ENCODE data around the gene LRRC10B.

Gene LRRC10B

DNA sequence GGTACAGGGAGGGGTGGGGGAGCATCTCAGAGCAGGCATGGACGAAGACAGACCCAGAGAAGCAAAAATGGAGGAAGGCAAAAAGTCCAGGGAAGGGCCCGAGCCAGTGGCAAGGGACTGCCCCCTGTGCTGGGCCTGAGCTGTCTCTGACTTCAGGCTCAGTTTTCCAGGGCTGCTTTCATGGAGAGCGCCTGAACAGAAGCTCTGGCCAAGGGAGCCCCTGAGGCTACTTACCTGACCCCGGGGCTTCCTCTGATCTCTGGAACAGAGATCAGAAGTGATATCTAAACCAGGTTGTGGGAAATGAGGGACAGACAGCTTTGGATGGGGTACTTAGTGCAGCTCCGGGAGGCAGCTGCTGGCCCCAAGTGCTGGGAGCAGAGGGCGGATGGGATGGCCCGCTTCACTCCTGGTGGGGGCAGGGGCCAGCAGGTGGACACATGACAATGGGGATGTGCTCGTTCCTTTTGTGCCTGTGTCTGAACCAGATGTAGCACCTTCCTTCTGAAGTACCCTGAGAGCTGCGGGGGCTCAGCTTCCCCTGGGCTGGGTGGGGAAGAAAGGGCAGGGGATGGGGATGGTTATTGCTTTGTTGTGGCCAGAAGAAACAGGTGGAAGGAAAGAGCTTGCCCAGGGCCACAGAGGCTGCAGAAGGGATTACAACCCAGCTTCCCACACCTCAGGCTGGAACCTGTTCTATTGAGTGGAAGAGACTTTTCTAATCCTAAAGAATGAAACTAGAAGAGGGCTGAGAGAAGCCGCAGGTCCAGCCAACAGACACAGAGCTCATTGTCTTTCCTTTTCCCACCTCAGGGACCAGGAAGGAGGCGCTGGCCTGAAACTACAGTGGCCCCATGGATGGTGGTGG lies 5.7 kb downstream of the LRRC10B start:
- TF ChIP-seq, protein P1, sequence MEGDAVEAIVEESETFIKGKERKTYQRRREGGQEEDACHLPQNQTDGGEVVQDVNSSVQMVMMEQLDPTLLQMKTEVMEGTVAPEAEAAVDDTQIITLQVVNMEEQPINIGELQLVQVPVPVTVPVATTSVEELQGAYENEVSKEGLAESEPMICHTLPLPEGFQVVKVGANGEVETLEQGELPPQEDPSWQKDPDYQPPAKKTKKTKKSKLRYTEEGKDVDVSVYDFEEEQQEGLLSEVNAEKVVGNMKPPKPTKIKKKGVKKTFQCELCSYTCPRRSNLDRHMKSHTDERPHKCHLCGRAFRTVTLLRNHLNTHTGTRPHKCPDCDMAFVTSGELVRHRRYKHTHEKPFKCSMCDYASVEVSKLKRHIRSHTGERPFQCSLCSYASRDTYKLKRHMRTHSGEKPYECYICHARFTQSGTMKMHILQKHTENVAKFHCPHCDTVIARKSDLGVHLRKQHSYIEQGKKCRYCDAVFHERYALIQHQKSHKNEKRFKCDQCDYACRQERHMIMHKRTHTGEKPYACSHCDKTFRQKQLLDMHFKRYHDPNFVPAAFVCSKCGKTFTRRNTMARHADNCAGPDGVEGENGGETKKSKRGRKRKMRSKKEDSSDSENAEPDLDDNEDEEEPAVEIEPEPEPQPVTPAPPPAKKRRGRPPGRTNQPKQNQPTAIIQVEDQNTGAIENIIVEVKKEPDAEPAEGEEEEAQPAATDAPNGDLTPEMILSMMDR (IDR thresholded peaks at IDR 0.05; ENCODE audit: low read depth, low read length, missing control alignments): no peak
- H3K4me3 ChIP-seq (ENCODE audit: low read depth, low read length): no peak overlapping the region
- in situ Hi-C loops (cut with HindIII; ENCODE audit: low sequenced_read_pairs): loop anchor here (5.0 kb wide), 1 partner anchor 52 kb away; no protein-coding TSS in a partner anchor
- no peak for DNase-seq (ENCODE audit: low read depth)

GRCh38 chr11:61515686-61516085 lies 7.1 kb downstream of the LRRC10B start:
- no peak for DNase-seq (ENCODE audit: low read depth)
- in situ Hi-C loops (cut with HindIII; ENCODE audit: low sequenced_read_pairs): no loop called here
- TF ChIP-seq, protein P1 (IDR thresholded peaks at IDR 0.05; ENCODE audit: low read depth, low read length, missing control alignments): no peak
- H3K4me3 ChIP-seq (ENCODE audit: low read depth, low read length): no peak overlapping the region

DNA sequence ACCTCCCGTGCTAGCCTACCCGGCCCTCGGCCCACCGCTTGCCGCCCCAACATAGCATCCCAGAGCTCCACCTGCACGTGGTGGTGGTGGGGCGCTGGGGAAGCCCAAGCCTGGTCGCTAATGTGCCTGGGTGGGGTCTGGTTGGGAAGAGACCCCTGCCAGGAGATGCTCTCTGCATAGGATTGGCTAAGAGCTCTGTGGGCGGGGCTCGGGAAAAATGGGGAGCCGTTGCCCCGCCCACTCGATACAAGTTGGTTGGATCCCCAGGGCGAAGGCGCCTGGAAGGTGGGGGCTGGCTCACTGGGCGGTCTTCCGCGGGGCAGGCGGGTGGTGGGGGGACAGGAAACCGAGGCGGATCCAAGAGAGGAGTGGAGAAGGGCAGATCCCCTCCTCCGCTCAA lies 7.6 kb downstream of the LRRC10B start:
- no peak for DNase-seq (ENCODE audit: low read depth)
- no peak overlapping the region for H3K4me3 ChIP-seq (ENCODE audit: low read depth, low read length)
- TF ChIP-seq, protein P1 (IDR thresholded peaks at IDR 0.05; ENCODE audit: low read depth, low read length, missing control alignments): no peak
- in situ Hi-C loops (cut with HindIII; ENCODE audit: low sequenced_read_pairs): no loop called here

GRCh38 chr11:61516675-61517572 lies 8.4 kb downstream of the LRRC10B start:
- H3K4me3 ChIP-seq (ENCODE audit: low read depth, low read length): no peak overlapping the region
- in situ Hi-C loops (cut with HindIII; ENCODE audit: low sequenced_read_pairs): no loop called here
- DNase-seq (ENCODE audit: low read depth): no peak
- TF ChIP-seq, protein P1 (IDR thresholded peaks at IDR 0.05; ENCODE audit: low read depth, low read length, missing control alignments): peak; percentile 99

GRCh38 chr11:61518032-61518795 lies 9.7 kb downstream of the LRRC10B start:
- DNase-seq (ENCODE audit: low read depth): no peak
- H3K4me3 ChIP-seq (ENCODE audit: low read depth, low read length): no peak overlapping the region
- TF ChIP-seq, protein P1 (IDR thresholded peaks at IDR 0.05; ENCODE audit: low read depth, low read length, missing control alignments): no peak
- in situ Hi-C loops (cut with HindIII; ENCODE audit: low sequenced_read_pairs): no loop called here

DNA sequence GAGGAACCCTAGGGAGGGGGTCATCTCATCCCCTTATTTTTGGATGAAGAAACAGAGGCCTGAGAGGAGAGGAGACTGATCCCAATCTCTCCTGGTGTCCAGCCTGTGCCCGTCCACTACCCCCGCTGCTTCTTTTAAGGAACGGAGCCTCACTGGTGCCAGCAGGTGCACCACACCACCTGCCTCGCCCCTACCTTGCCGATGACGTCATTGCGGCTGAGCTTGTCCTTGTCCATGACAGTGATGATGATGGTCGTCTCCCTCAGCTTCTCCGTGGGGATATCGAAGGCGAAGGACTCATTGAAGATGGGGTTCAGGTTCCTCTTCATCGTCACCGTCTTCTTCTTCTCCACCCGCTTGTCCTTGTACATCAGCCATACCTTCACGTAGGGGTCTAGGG lies 14.3 kb downstream of the LRRC10B start:
- no peak overlapping the region for H3K4me3 ChIP-seq (ENCODE audit: low read depth, low read length)
- in situ Hi-C loops (cut with HindIII; ENCODE audit: low sequenced_read_pairs): loop anchor here (5.0 kb wide), 1 partner anchor 74 kb away; no protein-coding TSS in a partner anchor
- no peak for DNase-seq (ENCODE audit: low read depth)
- TF ChIP-seq, protein P1 (IDR thresholded peaks at IDR 0.05; ENCODE audit: low read depth, low read length, missing control alignments): no peak

Measured in astrocyte of the cerebellum (primary cell).